IPS-NIHi7 (cell line): ENCODE results near the gene ANKMY1.
A peak's percentile ranks its signal among the peaks of the same experiment; 100 is the strongest.
"Not testable (repeated sequence)": the region's sequence is repeated elsewhere in the genome, so short reads cannot be mapped to it uniquely, and the experiment has no call there.

Experiments
- DNase-seq: peaks from one replicate; pipeline ENCODE4 v3.0.0; 2012; ENCODE audit warnings: mixed read lengths; ENCODE audit errors: extremely low spot score

Gene ANKMY1

DNA sequence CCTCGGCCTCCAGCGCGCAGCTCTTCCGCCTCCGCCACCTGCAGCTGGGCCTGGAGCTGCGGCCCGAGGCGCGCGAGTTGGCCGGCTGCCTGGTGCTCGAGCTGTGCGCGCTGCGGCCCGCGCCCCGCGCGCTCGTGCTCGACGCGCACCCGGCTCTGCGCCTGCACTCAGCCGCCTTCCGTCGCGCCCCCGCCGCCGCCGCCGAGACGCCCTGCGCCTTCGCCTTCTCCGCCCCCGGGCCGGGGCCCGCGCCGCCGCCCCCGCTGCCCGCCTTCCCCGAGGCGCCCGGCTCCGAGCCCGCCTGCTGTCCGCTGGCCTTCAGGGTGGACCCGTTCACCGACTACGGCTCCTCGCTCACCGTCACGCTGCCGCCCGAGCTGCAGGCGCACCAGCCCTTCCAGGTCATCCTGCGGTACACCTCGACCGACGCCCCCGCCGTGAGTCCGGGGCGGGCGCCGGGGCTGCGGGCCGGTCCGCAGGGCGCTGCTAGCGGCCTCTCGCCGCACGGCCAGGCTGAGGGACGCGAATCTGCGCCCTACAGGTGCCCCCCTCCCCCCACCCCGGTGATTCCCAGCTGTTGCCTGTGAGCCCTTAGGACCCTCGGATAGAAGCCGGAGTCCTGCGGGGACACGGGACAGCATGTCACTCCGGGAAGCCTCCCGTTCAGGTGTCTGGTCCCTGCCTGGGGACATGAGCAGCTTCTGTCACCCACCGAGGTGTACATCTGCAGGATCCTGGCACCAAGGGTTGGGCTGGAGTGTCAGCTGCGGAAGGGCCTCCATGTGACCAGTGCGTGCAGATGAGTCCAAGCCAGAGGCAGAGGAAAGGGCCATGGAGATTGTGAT, 11.1 kb upstream of the ANKMY1 start:
- DNase-seq, result peak; percentile 34

- peak; percentile 55 for DNase-seq
These were observed 10.3 kb upstream of the ANKMY1 start, which contains the start of gene RNPEPL1 for GRCh38 chr2:240567872-240568677. Gene RNPEPL1, plus strand, starts transcription at chr2:240568484. Its CDS starts 103 bp downstream, at chr2:240568587.

GRCh38 chr2:240567137-240567871, 9.5 kb upstream of the ANKMY1 start:
- no peak for DNase-seq

GRCh38 chr2:240566203-240567136, 8.7 kb upstream of the ANKMY1 start:
- DNase-seq, result peak; percentile 78

GRCh38 chr2:240565333-240566202, 7.8 kb upstream of the ANKMY1 start:
- DNase-seq, result no peak

DNA sequence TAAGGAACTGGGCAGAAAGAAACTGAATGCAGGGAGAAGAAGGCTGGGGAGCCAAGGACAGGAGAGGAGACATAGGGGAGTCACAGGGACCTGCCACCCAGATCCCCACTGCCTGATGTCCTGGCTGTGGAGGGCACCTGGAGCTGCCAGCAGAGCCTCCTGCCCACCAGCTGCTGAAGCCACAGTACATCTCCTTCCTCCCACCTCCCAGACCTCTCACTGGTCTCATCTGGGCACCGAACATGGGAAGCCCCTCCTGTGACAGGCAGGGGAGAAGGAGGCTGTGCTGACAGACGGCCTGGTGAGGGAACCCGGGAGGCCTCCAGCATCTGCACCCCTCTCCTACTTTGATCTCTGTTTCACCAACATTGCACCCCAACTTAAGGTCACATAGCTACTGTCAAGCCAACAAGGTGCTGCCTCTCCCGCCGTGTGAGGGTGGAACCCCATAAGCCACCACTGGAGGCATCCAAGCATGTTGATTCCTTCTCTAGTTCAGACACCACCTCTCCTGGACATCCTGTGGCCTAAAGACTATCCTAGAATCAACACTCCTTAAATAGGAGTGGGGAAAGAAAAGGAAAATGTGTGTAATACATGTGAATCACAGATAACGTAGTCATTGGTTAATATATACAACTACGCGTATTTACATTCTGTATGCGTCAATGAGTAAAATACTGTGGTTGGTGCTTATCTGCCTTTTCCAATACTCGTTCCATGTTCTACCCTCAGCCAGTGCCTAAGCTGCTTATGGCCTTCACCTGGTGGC, 7.0 kb upstream of the ANKMY1 start:
- no peak for DNase-seq

GRCh38 chr2:240563951-240564560, 6.3 kb upstream of the ANKMY1 start:
- no peak for DNase-seq

- DNase-seq, result not testable (repeated sequence)
These were observed 5.4 kb upstream of the ANKMY1 start for GRCh38 chr2:240563231-240563630.

- no peak for DNase-seq
These were observed 3.7 kb upstream of the ANKMY1 start for GRCh38 chr2:240561325-240561971.

GRCh38 chr2:240560480-240561324, 2.9 kb upstream of the ANKMY1 start:
- DNase-seq, result peak; percentile 92

DNA sequence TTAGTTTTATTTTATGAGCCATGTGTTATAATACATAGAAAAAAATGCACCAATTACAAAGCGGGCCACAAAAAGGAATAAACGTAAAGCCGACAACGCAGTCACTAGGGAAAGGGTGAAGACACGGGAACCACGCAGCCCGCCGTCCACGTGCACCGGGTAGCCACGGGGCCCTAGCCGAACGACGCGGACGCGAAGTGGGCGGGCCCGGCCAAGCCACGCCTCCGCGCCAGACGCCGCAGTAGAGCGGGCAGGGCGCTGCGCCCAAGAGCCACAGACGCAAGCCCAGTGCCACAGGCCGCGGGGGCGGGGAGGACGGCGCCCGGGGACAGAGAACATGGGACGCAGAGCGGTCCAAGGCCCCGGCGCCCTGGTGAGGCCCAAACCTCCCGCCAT, 2.3 kb upstream of the ANKMY1 start, which contains the start of gene DUSP28:
Gene DUSP28 (plus strand): TSS at position 274 of the 396 bp plus-strand sequence. CDS start 328 bp downstream, outside the sequence.
- DNase-seq, result peak; percentile 85

DNA sequence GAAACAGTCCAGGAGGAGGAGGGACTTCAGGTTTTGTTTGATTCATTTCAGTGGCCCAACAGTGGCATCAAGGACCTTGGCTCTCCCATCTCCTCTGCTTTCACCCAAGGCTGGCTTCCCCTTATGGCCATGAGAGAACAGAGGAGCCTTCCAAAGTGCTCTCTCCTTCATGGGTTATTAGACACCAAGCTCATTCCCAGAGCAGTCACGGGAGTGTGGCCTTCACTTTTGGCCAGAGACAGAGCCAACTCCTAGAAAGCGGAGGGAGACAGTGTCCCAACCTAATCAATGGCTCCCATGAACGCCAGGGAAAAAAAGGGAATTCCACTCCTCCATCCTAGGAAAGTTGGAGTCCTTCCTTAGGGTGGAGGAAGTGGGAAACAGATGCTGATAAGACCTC, 1.5 kb upstream of the ANKMY1 start:
- DNase-seq, result no peak

GRCh38 chr2:240558236-240558761, 511 bp upstream of the ANKMY1 start:
- DNase-seq, result no peak

DNA sequence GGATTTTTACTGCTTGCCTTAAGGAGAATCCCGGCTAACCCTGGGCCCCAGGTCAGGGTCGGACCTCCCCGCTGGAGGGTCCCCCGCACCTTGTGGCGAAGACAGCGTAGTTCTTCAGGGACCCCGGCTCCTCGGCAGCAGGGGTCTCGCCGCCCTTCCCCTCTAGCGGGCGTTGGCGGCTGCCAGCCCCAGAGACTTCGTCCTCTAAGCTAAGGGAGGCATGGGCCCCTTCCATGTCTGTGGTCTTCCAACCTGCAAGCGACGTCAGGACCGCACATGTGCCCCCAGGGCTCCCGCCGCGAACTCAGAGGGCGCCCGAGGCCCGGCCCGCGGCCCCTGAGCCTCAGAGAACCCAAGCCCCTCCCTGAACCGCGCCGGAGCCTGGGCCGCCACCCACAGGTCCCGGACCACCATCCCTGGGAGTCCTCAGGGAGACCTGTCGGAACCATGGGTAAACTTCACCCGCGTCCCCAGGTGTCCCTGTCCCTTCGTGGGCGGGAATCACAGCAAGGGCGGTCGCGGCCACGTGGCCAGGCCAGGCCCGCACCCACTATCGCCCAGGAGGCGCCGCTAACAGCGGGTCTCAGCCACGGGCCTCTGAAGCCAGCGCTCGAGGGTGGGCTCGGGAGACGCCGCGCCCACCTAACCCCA, 562 bp downstream of the ANKMY1 start:
- no peak for DNase-seq

DNA sequence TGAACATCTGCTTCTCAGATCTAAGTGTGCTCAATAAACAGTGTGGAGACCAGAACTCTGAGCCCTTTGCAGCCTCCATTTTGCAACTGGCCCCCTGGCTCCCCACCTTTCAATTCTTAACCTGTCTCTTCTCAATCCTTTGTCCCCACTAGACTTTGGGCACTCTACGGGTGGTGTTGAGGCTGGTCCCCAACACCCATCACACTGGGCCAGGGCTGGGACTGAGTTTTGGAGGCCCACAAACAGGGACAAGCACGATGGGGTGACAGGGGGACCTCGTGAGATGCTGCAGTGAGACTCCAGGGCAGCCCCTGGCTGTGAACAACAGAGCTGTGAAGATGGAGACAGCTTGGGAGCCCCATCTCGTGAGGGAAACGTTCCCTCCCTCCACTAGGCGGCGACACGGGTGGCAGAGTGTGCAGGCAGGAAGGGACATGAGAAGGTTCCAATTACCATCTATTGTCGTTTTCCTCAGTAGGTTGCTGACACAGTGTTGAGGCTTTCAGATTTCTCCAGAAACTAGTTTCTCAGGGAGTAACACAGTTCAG, 1.2 kb downstream of the ANKMY1 start:
- peak; percentile 81 for DNase-seq
